Panc1 (cell line): ENCODE measurements around the gene ERC2.

Experiments
- CTCF ChIP-seq: fragments of 450-650 bp; IDR thresholded peaks from 2 replicates; pipeline ENCODE4 v1.5.1; 2017; ENCODE audit warnings: mild to moderate bottlenecking
- POLR2AphosphoS5 ChIP-seq: IDR thresholded peaks from 2 replicates; pipeline ENCODE4 v1.6.1; 2012; ENCODE audit warnings: mild to moderate bottlenecking, low read depth, low read length, moderate library complexity
- REST ChIP-seq, 2 experiments: IDR thresholded peaks; 2 replicates each; pipeline ENCODE4 v1.6.1; 2011 to 2012; ENCODE audit warnings: low read depth in 2 of 2, control low read depth in 1 of 2, low read length in 1 of 2, mild to moderate bottlenecking in 1 of 2, moderate library complexity in 1 of 2; ENCODE audit not compliant: insufficient read depth in 1 of 2

GRCh38 chr3:55906896-55907295, 561.4 kb downstream of the ERC2 start:
- TF ChIP-seq CTCF = no peak
- TF ChIP-seq POLR2AphosphoS5 = no peak
- TF ChIP-seq REST (IDR thresholded peaks at IDR 0.05; ENCODE audit: insufficient read depth in 1 of 2, low read depth in 2 of 2, low read length in 1 of 2) = no peak
